ENCODE measurements around the gene THEMIS.

Gene THEMIS

DNA sequence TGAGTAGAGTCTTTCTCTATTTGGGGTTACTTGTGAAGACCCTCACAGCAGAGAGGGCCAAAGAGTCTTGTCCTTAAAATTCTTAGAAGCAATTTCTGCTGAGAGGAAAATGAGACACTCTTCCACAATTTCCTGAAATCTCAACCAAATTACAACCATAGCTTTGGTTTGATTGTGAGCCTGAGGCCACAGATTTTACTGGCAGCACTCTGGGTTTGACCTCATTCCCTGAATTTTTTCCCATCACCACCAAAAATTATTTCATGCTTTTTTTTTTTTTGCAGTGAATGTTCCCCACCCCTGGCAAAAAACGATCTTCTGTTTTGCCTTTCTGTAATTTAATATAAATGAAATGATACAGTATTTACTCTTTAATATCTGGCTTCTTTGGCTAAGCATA, 125.5 kb downstream of the THEMIS start:
- no peak for DNase-seq (ENCODE audit: low read depth)
- no peak overlapping the region for H3K4me3 ChIP-seq (ENCODE audit: low read length)
- TF ChIP-seq, protein P1, sequence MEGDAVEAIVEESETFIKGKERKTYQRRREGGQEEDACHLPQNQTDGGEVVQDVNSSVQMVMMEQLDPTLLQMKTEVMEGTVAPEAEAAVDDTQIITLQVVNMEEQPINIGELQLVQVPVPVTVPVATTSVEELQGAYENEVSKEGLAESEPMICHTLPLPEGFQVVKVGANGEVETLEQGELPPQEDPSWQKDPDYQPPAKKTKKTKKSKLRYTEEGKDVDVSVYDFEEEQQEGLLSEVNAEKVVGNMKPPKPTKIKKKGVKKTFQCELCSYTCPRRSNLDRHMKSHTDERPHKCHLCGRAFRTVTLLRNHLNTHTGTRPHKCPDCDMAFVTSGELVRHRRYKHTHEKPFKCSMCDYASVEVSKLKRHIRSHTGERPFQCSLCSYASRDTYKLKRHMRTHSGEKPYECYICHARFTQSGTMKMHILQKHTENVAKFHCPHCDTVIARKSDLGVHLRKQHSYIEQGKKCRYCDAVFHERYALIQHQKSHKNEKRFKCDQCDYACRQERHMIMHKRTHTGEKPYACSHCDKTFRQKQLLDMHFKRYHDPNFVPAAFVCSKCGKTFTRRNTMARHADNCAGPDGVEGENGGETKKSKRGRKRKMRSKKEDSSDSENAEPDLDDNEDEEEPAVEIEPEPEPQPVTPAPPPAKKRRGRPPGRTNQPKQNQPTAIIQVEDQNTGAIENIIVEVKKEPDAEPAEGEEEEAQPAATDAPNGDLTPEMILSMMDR (conservative IDR thresholded peaks at IDR 0.05; ENCODE audit: low read depth, low read length): no peak

DNA sequence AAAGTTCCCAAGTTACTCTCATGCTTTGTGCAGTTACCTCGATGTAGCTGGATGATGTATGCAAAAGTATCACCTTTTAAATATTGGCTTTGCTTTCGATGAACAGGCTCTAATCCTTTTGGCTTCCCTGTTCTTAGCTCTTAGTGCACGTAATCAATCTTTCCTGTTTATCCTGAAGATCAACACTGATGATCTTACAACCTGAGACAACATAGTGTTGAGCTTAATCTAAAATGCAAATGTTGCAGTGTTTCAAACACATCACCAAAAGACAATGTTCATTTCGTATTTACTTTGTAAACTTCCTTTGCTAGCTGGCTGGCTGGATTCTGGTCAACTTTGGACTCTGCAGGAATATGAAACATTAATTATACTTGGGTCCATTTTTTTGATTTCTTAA, 132.1 kb downstream of the THEMIS start:
- TF ChIP-seq, protein P1 (conservative IDR thresholded peaks at IDR 0.05; ENCODE audit: low read depth, low read length): no peak
- DNase-seq (ENCODE audit: low read depth): no peak
- no peak overlapping the region for H3K4me3 ChIP-seq (ENCODE audit: low read length)

DNA sequence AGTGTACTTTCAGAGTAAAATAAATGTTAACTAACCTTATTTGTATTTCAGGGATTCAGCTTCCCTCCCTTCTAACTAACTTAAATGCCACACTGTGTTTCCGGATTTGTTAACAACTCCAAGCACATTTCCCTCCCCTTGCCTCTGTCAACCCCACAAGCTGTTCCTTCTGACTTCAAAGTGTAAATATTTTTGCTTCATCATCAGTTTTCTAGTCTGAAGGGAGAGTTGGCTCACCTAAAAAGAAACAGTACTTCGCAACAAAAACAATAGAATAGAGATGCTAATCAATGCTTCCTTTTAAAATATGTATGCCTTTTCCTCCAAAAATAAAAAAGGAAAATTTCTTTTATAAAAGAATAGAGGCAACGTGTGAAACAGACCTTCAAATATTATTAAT, 132.6 kb downstream of the THEMIS start:
- DNase-seq (ENCODE audit: low read depth): no peak
- H3K4me3 ChIP-seq (ENCODE audit: low read length): no peak overlapping the region
- TF ChIP-seq, protein P1 (conservative IDR thresholded peaks at IDR 0.05; ENCODE audit: low read depth, low read length): no peak

DNA sequence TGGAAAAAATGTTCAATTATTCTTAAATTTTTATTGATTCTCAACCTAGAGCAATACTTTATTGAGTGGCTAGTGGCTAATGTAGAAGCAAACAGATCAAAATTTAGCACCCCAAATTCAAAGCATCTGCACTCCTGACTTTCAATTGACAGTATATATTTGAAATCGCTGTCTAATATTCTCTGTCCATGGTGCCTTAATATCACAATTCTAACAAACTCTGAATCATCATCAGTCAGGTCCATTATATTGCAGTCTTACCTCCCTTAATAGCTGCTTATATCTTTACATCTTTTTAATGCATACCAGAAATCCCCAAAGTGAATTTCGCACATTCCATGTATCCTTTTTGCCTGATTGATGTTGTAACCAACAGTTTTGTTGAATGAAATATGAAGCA, 134.9 kb downstream of the THEMIS start:
- H3K4me3 ChIP-seq (ENCODE audit: low read length): no peak overlapping the region
- TF ChIP-seq, protein P1 (conservative IDR thresholded peaks at IDR 0.05; ENCODE audit: low read depth, low read length): no peak
- DNase-seq (ENCODE audit: low read depth): no peak

DNA sequence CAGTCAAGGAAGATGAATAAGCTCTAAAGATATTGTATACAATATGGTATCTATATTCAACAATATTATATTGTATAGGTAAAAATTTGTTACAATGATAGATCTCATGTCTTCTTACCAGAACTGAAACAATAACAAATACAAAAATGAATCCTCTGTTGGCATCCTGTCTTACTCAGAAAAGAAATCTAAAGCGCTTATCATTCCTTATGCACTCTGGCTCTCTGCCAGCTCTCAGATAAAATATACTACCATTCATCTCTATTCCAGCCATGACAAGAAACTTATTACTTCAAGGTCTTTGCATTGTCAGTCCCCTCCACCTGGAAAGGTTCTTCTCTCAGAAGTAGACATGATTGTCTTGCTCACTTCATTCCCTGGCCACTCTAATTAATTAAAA, 138.6 kb downstream of the THEMIS start:
- H3K4me3 ChIP-seq (ENCODE audit: low read length): no peak overlapping the region
- no peak for DNase-seq (ENCODE audit: low read depth)
- TF ChIP-seq, protein P1 (conservative IDR thresholded peaks at IDR 0.05; ENCODE audit: low read depth, low read length): no peak

DNA sequence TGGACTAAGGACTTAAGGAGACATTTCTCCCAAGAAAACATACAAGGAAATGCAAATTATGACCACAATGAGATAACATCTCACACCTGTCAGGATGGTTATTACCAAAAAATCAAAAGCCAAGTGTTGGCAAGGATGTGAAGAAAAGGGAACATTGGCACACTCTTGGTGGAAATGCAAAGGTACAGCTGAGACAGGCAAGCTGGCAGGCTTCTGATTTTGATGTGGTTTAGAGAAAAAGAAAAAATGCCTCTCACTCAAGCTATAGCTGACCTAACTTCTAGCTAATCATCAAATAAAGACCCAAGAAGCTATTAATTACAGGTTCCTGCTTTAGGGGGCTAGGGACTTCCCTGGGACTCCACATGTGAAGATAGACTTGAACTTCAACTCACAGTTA, 139.8 kb downstream of the THEMIS start:
- H3K4me3 ChIP-seq (ENCODE audit: low read length): no peak overlapping the region
- TF ChIP-seq, protein P1 (conservative IDR thresholded peaks at IDR 0.05; ENCODE audit: low read depth, low read length): no peak
- no peak for DNase-seq (ENCODE audit: low read depth)

DNA sequence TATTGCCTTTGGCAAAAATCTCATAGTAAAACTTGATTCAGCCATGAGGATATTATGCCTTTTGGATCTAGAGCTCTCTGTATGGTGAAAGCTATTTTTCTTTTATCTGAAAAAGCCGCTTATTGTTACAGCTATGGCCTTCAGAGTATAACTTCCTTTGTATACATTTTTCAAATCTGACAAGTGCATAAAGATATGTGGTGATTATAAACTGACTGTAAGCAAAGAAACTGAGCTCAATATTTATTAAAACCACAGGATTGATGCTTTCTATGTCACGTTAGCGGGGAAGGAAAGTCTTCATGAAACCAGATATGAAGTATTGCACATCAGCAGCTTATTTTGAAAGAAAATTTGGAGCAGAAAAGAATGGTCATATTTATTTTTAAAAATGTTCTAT, 151.8 kb downstream of the THEMIS start:
- H3K4me3 ChIP-seq (ENCODE audit: low read length): no peak overlapping the region
- DNase-seq (ENCODE audit: low read depth): no peak
- TF ChIP-seq, protein P1 (conservative IDR thresholded peaks at IDR 0.05; ENCODE audit: low read depth, low read length): no peak

All from retinal pigment epithelial cell (primary cell).